Spinal cord (tissue), 10 donors: Measurements from ENCODE around the gene MYO1G. TPM values are rescaled to one million over a fixed set of nuclear protein-coding genes. Genes with fewer than 3 reads are reported as not detected.

Experiments
- DNase-seq, 6 donors: peaks; one replicate each; pipeline versions ENCODE4 v3.0.0 to v3.0.0-alpha.2; 2013 to 2015; ENCODE audit warnings: low spot score in 6 of 6, low read depth in 4 of 6
- H3K27ac ChIP-seq: one replicate; pipeline ENCODE4 v1.5.1; 2013; ENCODE audit warnings: low read depth, low read length, control low read depth
- H3K27me3 ChIP-seq: one replicate; pipeline ENCODE4 v1.6.1; 2013; ENCODE audit warnings: low read length; ENCODE audit not compliant: control insufficient read depth, insufficient read depth
- H3K36me3 ChIP-seq: one replicate; pipeline ENCODE4 v1.6.1; 2013; ENCODE audit warnings: low read length; ENCODE audit not compliant: control insufficient read depth, insufficient read depth
- H3K4me1 ChIP-seq: one replicate; pipeline ENCODE4 v1.6.1; 2013; ENCODE audit warnings: low read length; ENCODE audit not compliant: control insufficient read depth, insufficient read depth
- H3K4me3 ChIP-seq: one replicate; pipeline ENCODE4 v1.5.1; 2013; ENCODE audit warnings: low read depth, low read length, control low read depth
- H3K9me3 ChIP-seq: one replicate; pipeline ENCODE4 v1.6.1; 2013; ENCODE audit warnings: low read length; ENCODE audit not compliant: control insufficient read depth, insufficient read depth
- WGBS: methylation state at CpG from one replicate; pipeline ENCODE4 v1.1.5; 2013; ENCODE audit warnings: missing lambda C conversion rate; ENCODE audit not compliant: insufficient coverage; 5-methylcytosine and 5-hydroxymethylcytosine counted together
- polyA plus RNA-seq, 2 donors: library from polyadenylated mRNA; unstranded; fragments of 120-200 nt; gene quantifications; one replicate each; pipeline ENCODE4 v1.2.1, GENCODE V29; 2013; ENCODE audit not compliant: insufficient read length in 2 of 2
- total RNA-seq, 2 donors: library from RNA; depleted of rRNA in 1 of 2; stranded (reverse); fragments of 120-200 nt in 1 of 2; fragments of >200 nt in 1 of 2; gene quantifications; one replicate each; pipeline versions ENCODE4 v1.2.3 to v1.2.4, GENCODE V29; 2013 to 2014
- donor health status: healthy.

MYO1G gene
- total and polyA plus RNA-seq, 4 donors = 0.48 to 1.4 (median 0.55) TPM

DNA sequence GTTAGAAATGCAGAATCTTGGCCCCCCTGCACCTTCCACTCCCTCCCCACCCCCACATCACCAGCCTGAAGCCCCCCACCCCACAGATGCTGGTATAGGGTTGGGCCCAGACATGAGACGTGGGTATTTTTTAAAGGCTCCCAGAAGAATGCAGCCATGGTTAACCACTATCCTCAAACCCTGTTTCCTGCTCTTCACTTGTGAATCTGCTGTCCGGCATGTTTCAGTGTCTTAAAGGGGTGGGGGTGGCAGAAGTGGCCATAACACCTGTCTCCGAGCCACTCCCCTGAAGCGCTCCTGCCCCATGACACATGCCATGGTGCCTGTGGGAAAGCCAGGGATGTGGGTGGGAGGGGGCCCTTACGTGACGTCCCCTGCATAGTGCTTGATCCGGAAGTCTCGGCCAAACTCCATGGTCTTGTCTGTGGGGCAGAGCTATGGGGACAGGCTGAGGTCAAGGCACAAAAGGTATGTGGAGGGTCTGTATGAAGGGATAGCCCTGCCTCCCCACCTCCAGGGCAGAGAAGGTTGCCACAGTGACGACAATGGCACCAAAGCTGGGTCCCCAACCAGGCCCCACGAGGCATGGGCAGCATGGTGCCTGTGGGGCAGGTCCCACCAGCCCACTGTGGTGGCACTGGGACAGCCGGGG, 9.6 kb downstream of the MYO1G start:
- Histone ChIP-seq H3K27me3 (no peaks in the 10 kb centered on the region), H3K36me3 (no peaks in the 10 kb centered on the region), H3K4me1 (peaks cover 3% of the 10 kb centered on the region), H3K27ac (no peak overlapping the region), H3K4me3 (no peak overlapping the region), H3K9me3 (no peaks in the 10 kb centered on the region)
- WGBS = 94% methylated on average over 6 of the region's 11 CpGs
- DNase-seq = no peak

DNA sequence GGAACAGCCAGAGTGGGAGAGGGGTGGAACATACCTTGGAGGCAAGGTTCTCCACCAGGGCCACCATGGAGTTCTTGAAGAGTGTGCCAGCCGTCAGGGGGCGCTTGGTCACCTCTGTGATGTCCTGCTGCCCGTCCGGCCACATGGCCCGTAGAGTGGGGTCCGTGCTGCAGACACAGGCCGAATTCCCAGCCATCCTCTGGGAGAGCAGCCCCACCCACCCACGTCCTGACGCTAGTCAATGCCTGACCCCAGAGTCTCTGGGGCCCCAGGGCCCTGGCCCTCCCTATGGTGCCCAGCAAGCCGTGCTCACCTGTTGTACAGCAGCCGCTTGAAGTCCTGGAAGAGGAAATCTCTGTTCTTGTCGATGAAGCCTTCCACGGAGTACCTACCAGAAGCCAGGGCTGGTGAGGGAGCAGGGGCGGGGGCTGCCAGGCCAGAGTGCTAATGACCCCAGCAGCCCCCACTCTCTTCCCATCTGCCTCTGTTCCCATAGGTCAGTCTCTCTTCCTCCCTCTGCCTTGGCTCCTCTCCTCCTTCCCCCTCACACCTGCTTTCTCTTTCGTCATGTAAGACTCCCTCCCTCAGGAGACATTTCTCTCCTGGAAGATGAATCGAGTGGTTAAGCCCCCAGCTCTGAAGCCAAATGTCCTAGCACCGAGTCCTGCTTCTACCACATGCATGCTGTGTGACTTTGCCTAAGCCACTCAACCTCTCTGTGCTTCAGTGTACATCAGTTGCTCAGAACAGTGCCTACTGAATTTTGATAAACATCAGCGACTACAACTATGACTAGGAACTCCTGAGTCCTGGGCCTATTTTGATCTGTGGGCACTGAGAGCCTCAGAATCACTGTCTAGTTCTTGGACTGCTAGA, 11.0 kb downstream of the MYO1G start:
- DNase-seq = no peak
- H3K27ac ChIP-seq = no peak overlapping the region
- no peak overlapping the region for H3K4me3 ChIP-seq
- 70% methylated on average over 16 of the region's 18 CpGs for WGBS
- H3K27me3 ChIP-seq = no peaks in the 10 kb centered on the region
- no peaks in the 10 kb centered on the region for H3K9me3 ChIP-seq
- peaks cover 9% of the 10 kb centered on the region for H3K4me1 ChIP-seq
- H3K36me3 ChIP-seq = no peaks in the 10 kb centered on the region

DNA sequence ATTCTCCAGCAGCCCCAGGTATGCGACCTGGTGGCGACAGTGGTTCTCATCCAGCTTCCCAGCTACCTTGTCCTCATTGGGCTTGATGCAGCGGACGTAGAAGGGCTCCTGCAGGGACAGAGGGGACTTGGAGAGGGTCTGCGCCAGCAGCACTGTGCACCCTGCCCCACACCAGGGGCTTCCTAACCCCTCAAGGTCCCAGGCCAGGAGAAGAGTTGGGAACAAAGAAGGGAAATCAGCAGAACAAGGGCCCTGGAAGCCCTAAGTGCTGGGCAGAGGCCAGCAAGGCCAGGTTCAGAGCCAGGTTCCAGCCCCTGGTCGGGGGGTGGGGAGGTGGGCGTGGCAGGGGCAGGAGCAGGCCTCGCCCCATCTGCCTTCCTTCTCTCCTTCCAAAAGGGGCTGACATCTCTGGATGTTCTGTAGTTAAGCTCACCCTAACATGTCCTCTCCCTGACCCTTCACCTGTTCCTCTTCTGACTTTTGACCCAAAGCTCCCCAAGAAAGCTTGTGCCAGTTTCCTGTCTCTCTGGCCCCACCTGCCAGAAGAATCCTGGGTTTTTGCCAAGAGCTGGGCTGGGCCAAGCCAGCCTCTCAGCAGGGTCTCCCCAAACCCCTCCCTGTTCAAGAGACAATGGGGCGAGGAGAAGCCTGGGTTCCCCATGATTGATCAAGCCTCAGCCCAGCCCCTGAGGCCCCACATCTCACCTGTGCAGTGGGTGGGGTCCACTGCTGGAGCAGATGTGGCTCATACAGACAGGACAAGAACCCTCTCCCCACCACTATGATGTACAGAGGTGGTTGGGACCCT, 11.9 kb downstream of the MYO1G start:
- Histone ChIP-seq H3K4me1 (peaks cover 18% of the 10 kb centered on the region), H3K27ac (no peak overlapping the region), H3K36me3 (no peaks in the 10 kb centered on the region), H3K4me3 (no peak overlapping the region), H3K27me3 (peaks cover 5% of the 10 kb centered on the region), H3K9me3 (no peaks in the 10 kb centered on the region)
- no peak for DNase-seq
- 78% methylated on average over 7 of the region's 9 CpGs for WGBS

DNA sequence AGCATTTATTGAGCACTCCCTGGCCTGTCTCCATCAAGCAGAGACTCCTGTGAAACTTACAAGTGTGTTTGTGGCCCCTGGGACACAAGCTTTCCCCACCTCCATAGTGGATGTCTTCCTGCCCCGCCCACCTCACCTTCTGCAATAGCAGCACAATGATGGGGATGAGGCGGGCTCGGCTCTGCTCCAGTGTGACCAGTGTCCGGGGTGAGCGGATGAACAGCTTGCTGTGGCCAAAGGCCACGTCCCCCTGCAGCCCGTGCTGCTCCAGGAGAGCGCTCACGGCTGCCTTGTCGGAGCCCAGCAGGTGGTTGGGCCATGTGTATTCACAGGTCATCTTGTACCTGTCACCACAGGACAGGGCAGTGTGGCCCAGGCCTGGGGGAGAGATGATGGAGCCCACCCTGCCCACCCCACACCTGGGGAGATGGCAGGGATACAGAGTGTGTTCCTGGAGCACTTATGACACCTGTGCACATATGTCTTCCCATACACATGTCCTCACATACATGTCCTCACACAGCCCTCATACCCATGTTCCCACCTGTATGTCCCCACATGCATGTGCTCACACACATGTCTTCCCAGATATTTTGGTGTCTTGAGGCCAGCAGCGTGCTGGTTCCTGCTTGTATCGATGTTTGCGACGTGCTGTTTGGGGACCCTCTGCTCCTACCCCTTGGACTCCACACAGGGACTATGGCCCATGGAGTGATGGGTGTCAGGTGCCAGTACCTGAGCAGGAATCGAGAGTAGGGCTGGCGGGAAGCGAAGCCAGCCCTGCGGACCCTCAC, 12.7 kb downstream of the MYO1G start:
- H3K27me3 ChIP-seq = peaks cover 6% of the 10 kb centered on the region
- H3K4me3 ChIP-seq = no peak overlapping the region
- no peak for DNase-seq
- 98% methylated on average over 17 of the region's 18 CpGs for WGBS
- H3K9me3 ChIP-seq = no peaks in the 10 kb centered on the region
- H3K4me1 ChIP-seq = peaks cover 19% of the 10 kb centered on the region
- H3K27ac ChIP-seq = no peak overlapping the region
- H3K36me3 ChIP-seq = no peaks in the 10 kb centered on the region

DNA sequence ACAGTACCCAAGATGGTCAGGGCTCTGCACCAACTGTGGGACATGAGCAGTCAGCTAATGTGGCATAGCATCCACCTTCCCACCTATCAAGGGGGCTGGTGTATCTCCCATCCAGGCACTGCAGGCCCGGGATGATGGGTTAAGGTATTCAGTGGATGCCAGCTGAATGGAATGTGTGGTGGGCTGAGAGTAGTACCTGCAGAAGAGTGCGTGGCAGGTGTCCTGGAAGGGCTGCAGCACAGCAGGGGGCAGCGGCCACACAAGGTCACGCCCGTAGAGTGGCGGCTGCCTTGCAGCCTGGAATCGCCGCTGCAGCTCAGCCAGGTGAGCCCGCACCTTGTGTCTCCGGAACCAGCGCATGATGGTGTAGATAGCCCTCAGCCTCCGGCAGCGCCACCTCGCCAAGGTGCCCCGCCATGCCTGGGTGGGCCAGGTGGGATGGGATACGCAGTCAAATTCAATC, 13.3 kb downstream of the MYO1G start:
- Histone ChIP-seq H3K27me3 (peaks cover 6% of the 10 kb centered on the region), H3K9me3 (no peaks in the 10 kb centered on the region), H3K36me3 (no peaks in the 10 kb centered on the region), H3K4me3 (no peak overlapping the region), H3K4me1 (peaks cover 16% of the 10 kb centered on the region), H3K27ac (no peak overlapping the region)
- 93% methylated on average over 16 of the region's 16 CpGs for WGBS
- no peak for DNase-seq

DNA sequence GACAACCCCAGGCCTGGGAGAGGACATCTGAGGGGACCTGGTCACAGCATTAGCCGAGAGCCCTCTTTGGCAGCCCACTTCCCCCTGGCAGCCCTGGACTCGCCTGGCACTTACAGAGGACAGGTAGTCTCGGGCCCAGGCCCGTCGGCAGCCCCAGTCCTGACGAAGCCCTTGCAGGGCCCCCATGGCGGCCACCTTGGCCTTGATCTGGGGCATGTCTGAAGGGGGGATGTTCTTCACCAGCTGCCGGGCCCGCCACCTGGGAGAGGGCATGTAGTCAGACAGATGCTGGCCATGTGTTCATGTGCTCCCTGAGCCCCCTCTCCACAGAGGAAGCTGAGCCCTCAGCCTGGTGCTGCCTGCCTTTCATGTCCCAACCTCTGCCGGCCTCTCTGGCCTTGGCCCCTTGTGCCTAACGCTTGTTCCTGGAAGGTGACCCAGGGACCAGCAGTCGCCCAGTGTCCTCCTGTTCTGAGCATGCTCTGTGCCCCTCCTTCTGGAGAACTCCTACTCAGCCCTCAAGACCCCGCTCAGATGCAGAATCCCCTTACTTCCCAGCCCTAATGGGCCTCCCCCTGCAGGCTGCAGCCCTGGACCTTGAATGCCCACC, 13.9 kb downstream of the MYO1G start:
- DNase-seq = no peak

DNA sequence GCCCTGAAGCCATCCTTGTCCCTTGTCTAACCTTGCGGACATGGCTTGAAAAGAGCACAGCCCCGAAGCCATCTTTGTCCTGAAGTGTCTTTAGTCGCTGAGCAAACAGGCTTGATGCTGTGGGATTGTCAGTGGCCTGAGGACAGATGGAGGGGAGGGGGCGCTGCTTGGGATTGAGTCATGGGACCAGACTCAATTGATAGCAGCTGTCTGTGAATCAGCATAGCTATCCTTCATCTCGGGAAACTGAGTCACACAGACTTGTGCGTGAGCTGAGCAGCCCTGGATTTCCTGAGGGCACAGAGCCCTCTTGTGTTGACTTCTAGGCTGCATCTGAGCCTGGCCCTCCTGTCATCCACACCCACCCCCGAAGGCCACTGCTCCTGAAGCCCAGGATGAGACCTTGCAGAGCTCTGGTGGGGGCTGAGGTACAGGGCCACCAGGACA, 14.4 kb downstream of the MYO1G start:
- WGBS = 82% methylated on average over 7 of the region's 7 CpGs

More for the DNA sequence above, 13.9 kb downstream of the MYO1G start:
- Histone ChIP-seq H3K27me3 (peaks cover 6% of the 10 kb centered on the region), H3K9me3 (no peaks in the 10 kb centered on the region), H3K36me3 (no peaks in the 10 kb centered on the region), H3K4me1 (peaks cover 16% of the 10 kb centered on the region), H3K4me3 (no peak overlapping the region), H3K27ac (no peak overlapping the region)
- 85% methylated on average over 9 of the region's 13 CpGs for WGBS

DNA sequence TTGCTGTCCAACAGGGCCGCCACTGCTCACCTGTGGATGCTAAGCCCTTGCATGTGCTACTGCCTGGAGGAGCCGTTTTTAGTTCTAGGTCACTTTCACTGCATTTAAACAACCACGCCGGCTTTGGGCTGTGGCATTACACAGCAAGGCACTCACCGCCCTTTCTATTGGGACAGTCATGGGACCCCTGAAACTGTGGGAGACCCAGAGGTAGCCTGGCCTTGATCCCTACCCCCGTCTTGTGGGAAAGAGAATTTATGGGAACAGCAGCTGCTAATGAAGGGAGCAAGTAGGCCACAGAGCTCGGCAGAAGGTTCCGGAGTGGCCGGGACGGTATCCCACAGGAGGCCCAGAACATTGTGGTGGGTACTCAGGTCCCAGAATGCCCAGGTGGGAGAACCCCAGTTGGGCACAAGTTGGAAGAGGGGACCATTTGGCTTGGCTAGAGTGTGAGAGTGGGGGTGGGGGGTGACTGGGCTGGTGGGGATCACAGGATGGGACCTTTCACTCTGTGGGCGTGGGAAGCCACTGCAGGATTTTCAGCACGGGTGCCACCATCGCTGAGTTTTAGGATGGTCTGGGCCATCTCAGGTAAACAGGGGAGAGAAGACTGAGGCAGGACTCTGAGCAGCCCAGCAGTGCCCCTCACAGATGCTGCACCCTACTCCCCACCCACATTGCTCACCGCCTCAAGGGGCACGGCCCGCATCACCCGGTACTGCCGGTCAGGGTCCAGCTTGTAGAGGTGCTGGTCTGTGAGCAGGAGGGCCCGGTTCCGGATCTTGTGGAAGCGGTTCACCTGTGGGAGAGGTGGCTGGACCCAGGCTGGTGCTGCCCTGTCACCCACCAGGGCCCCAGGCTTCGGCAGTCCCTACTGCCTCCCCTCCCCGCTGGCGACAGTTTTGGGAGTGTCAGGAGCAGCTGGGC, 15.2 kb downstream of the MYO1G start:
- H3K27me3 ChIP-seq = peaks cover 6% of the 10 kb centered on the region
- 84% methylated on average over 18 of the region's 24 CpGs for WGBS
- H3K4me1 ChIP-seq = peaks cover 16% of the 10 kb centered on the region
- H3K9me3 ChIP-seq = no peaks in the 10 kb centered on the region
- peak overlapping the region; percentile 24 for H3K4me3 ChIP-seq
- H3K36me3 ChIP-seq = no peaks in the 10 kb centered on the region
- DNase-seq = no peak
- H3K27ac ChIP-seq = no peak overlapping the region

More for the DNA sequence above, 14.4 kb downstream of the MYO1G start:
- Histone ChIP-seq H3K27me3 (peaks cover 6% of the 10 kb centered on the region), H3K4me1 (peaks cover 16% of the 10 kb centered on the region), H3K27ac (no peak overlapping the region), H3K9me3 (no peaks in the 10 kb centered on the region), H3K4me3 (no peak overlapping the region), H3K36me3 (no peaks in the 10 kb centered on the region)
- DNase-seq = peak in 1 of 6 donors; percentile 28
